K562 (cell line): ENCODE results near the gene ENTPD8. TPM values are rescaled to one million over a fixed set of nuclear protein-coding genes. Genes with fewer than 3 reads are reported as not detected.

Experiments used
- ATF3 ChIP-seq, 2 experiments: fragments of 450-650 bp in 1 of 2; sonication (generic) in 1 of 2; formaldehyde crosslinking in 1 of 2; IDR thresholded peaks in 1 of 2; conservative IDR thresholded peaks in 1 of 2; 2 replicates each; pipeline versions ENCODE4 v1.6.1 to v1.8.1; 2016 to 2023; ENCODE audit warnings: mild to moderate bottlenecking in 2 of 2, moderate library complexity in 2 of 2, inconsistent platforms in 1 of 2, missing genetic modification reagents in 1 of 2
- CTCFL ChIP-seq: IDR thresholded peaks from 2 replicates; pipeline ENCODE4 v1.6.1; 2011; ENCODE audit warnings: borderline replicate concordance, low read depth, mild to moderate bottlenecking, moderate library complexity, low read length; ENCODE audit not compliant: insufficient read depth, poor library complexity, severe bottlenecking
- EP300 ChIP-seq: IDR thresholded peaks from 2 replicates; pipeline ENCODE4 v1.6.1; 2012; ENCODE audit warnings: low read length, improper control_type of control experiment
- FOXP1 ChIP-seq: sonication (generic); formaldehyde crosslinking; IDR thresholded peaks from 2 replicates; pipeline ENCODE4 v1.8.0; 2022; ENCODE audit warnings: mild to moderate bottlenecking, missing genetic modification reagents
- GATAD2B ChIP-seq: fragments of 450-650 bp; IDR thresholded peaks from 2 replicates; pipeline ENCODE4 v1.6.1; 2017; ENCODE audit warnings: mild to moderate bottlenecking, borderline replicate concordance
- LCOR ChIP-seq: sonication (generic); formaldehyde crosslinking; IDR thresholded peaks from 2 replicates; pipeline ENCODE4 v1.8.0; 2022; ENCODE audit warnings: mild to moderate bottlenecking, missing genetic modification reagents
- MECOM ChIP-seq: fragments of 250-450 bp; sonication (Bioruptor Pico); IDR thresholded peaks from 2 replicates; pipeline ENCODE4 v1.8.0; 2022; ENCODE audit warnings: inconsistent platforms
- MED1 ChIP-seq: sonication (generic); formaldehyde crosslinking; IDR thresholded peaks from 2 replicates; pipeline ENCODE4 v1.8.1; 2023; ENCODE audit warnings: missing genetic modification reagents, borderline replicate concordance
- MTA2 ChIP-seq: fragments of 450-650 bp; IDR thresholded peaks from 2 replicates; pipeline ENCODE4 v1.6.1; 2016; ENCODE audit warnings: low read depth
- MTA3 ChIP-seq: fragments of 450-650 bp; formaldehyde crosslinking; IDR thresholded peaks from 2 replicates; pipeline ENCODE4 v1.6.1; 2017; ENCODE audit warnings: mild to moderate bottlenecking, borderline replicate concordance
- MTF1 ChIP-seq: fragments of 250-450 bp; sonication (Bioruptor Pico); IDR thresholded peaks from 2 replicates; pipeline ENCODE4 v1.9.0; 2021; ENCODE audit warnings: moderate library complexity, mild to moderate bottlenecking, inconsistent platforms, borderline replicate concordance
- MXD1 ChIP-seq: fragments of 250-450 bp; sonication (Bioruptor Pico); IDR thresholded peaks from 2 replicates; pipeline ENCODE4 v1.8.0; 2021; ENCODE audit warnings: borderline replicate concordance, mild to moderate bottlenecking, moderate library complexity; ENCODE audit not compliant: poor library complexity, severe bottlenecking
- PCBP1 ChIP-seq: fragments of 200-400 bp; formaldehyde crosslinking; IDR thresholded peaks from 2 replicates; pipeline ENCODE4 v1.6.1; 2018; ENCODE audit warnings: mild to moderate bottlenecking, low read depth, low read length; ENCODE audit not compliant: poor library complexity, severe bottlenecking
- PKNOX1 ChIP-seq: fragments of 450-650 bp; IDR thresholded peaks from 2 replicates; pipeline ENCODE4 v1.6.1; 2016
- RBM15 ChIP-seq: fragments of 200-400 bp; formaldehyde crosslinking; IDR thresholded peaks from 2 replicates; pipeline ENCODE4 v1.6.1; 2018; ENCODE audit warnings: mild to moderate bottlenecking, low read length, moderate library complexity; ENCODE audit not compliant: insufficient read depth
- SIX5 ChIP-seq, 2 experiments: IDR thresholded peaks; 2 replicates each; pipeline ENCODE4 v1.6.1; 2011; ENCODE audit warnings: low read length in 2 of 2, borderline replicate concordance in 1 of 2, low read depth in 1 of 2, mild to moderate bottlenecking in 1 of 2, moderate library complexity in 1 of 2; ENCODE audit not compliant: insufficient read depth in 1 of 2
- TCF15 ChIP-seq: fragments of 250-450 bp; sonication (Bioruptor Pico); IDR thresholded peaks from 2 replicates; pipeline ENCODE4 v1.8.0; 2022; ENCODE audit warnings: moderate library complexity, mild to moderate bottlenecking, inconsistent platforms
- TGIF2 ChIP-seq: sonication (generic); formaldehyde crosslinking; IDR thresholded peaks from 2 replicates; pipeline ENCODE4 v1.8.1; 2022; ENCODE audit warnings: mild to moderate bottlenecking, missing genetic modification reagents, moderate library complexity
- ZFPM2 ChIP-seq: fragments of 250-450 bp; sonication (Bioruptor Pico); IDR thresholded peaks from 2 replicates; pipeline ENCODE4 v1.5.1; 2022; ENCODE audit warnings: mild to moderate bottlenecking
- ZNF224 ChIP-seq: sonication (generic); formaldehyde crosslinking; IDR thresholded peaks from 2 replicates; pipeline ENCODE4 v1.8.0; 2022; ENCODE audit warnings: mild to moderate bottlenecking, missing genetic modification reagents
- ZNF57 ChIP-seq: fragments of 450-650 bp; formaldehyde crosslinking; IDR thresholded peaks from 2 replicates; pipeline ENCODE4 v1.4.0; 2020; ENCODE audit warnings: mild to moderate bottlenecking, moderate library complexity
- polyA plus RNA-seq, 8 experiments: library from polyadenylated mRNA; depleted of rRNA in 4 of 8; stranded (reverse) in 5 of 8; unstranded in 3 of 8; fragments of >200 nt; fragmentation: Nextera tagmentation in 2 of 8; fragmentation: Illumina TruSeq in 1 of 8; extraction: Ambion mirVana in 2 of 8; extraction: Trizol in 1 of 8; gene quantifications; 2 replicates each; pipeline versions ENCODE4 v1.2.1 to v1.2.3, GENCODE V29; 2011 to 2014; ENCODE audit warnings: inconsistent platforms in 1 of 8, missing spikeins in 1 of 8
- total RNA-seq, 7 experiments: library from RNA; depleted of rRNA in 6 of 7; stranded (reverse); fragments of >200 nt in 6 of 7; fragmentation: Illumina TruSeq in 2 of 7; extraction: Trizol in 2 of 7; gene quantifications; 2 replicates each; pipeline versions ENCODE4 v1.2.1 to v1.2.3, GENCODE V29; 2011 to 2021; ENCODE audit warnings: low replicate concordance in 1 of 7

ENTPD8 gene
- total and polyA plus RNA-seq, 9 of the 15 experiments (the other 6 are each of a cell fraction or from before 2014, with no cell fraction given) = 0.06 to 0.27 (median 0.19) TPM; not detected in 5

- TF ChIP-seq LCOR (0 out of 2 replicates have a peak, but pooled peaks have one; percentile 27), MTA2 (no peak), TGIF2 (CRISPR knock-in tag) (no peak), ZNF224 (no peak), PCBP1 (peak; percentile 22), GATAD2B (no peak), MXD1 (CRISPR knock-in tag) (no peak), MTA3 (no peak), CTCFL (no peak), TCF15 (CRISPR knock-in tag) (no peak), MECOM (no peak), MED1 (no peak), FOXP1 (CRISPR knock-in tag) (no peak), ZNF57 (CRISPR knock-in tag) (no peak), RBM15 (no peak), MTF1 (CRISPR knock-in tag) (no peak), EP300 (no peak), ATF3 (IDR thresholded peaks at IDR 0.05) (peak; percentile 95), ATF3 (CRISPR knock-in tag; conservative IDR thresholded peaks at IDR 0.05) (peak; percentile 96), PKNOX1 (0 out of 2 replicates have a peak, but pooled peaks have one; percentile 11), SIX5 (IDR thresholded peaks at IDR 0.05; ENCODE audit: borderline replicate concordance in 1 of 2, insufficient read depth in 1 of 2, low read depth in 1 of 2, low read length in 2 of 2) (no peak), ZFPM2 (no peak)
Observed at GRCh38 chr9:137435980-137436760, 5.0 kb downstream of the ENTPD8 start (continued).
